ENCODE measurements around the gene HOXA5. TPM values are rescaled to one million over a fixed set of nuclear protein-coding genes. Genes with fewer than 3 reads are reported as not detected.
A peak's percentile ranks its signal among the peaks of the same experiment; 100 is the strongest.

Gene HOXA5
- total and polyA plus RNA-seq, 2 donors (not counting 3 experiments of a cell fraction or from before 2014, with no cell fraction given), result 18.6 to 18.8 TPM

DNA sequence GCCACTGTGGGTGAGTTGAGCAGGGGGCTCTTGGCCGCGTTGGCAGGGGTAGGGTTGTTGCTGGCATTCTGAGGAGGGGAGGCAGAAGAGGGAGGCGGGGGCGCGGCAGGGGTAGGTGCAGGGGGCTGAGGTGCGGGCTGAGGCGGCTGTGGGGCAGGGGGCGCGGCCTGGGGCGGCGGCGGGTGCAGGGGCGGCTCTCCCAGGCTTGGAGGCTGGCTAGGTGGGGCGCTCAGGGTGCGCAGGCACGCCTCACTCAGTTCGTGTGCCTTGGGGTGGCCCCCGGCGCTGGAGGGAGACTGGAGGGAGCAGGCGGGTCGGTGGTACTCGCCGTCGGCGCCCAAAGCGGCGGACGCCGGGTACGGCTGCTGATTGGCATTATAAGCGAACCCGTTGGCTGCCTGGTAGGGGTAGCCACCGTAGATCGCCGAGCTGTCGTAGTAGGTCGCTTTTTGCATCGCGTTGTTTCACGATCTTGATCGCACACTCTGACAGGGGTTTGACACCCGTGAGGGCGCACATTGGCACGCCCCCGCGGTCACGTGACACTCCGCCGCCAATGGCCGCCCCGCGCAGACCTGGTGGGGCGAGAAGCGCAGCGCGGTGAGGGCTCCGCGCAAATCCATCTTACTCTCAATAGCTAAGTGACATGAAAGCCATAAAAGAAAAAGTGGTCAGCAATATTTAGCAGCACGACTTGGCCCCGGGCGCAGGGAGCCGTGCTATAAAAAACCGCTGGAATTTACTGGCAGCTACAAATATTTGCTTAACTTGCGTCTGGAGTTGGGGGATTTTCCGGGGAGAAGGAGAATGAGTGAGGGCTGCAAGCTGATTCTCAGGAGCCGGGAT is 33.1 kb downstream of the HOXA5 start:
- Histone ChIP-seq H3K4me1 (ENCODE audit: control insufficient read depth, extremely low read depth, insufficient read depth, low read length) (peaks cover 82% of the 10 kb centered on the region), H2AFZ (ENCODE audit: low read depth, low read length) (no peak overlapping the region), H3K79me2 (ENCODE audit: control insufficient read depth, insufficient read depth, low read length) (peaks cover 73% of the 10 kb centered on the region), H3K4me3 (replicated peaks in 1 of 3; ENCODE audit: insufficient read depth in 1 of 3, low read depth in 1 of 3, low read length in 3 of 3) (no peak overlapping the region), H3K9ac (replicated peaks; ENCODE audit: extremely low read depth, insufficient read depth, low read length) (peak overlapping the region; percentile 6), H4K20me1 (replicated peaks; ENCODE audit: control insufficient read depth, extremely low read depth, insufficient read depth, low read length) (no peaks in the 10 kb centered on the region), H3K27me3 (ENCODE audit: control insufficient read depth in 2 of 2, insufficient read depth in 2 of 2, low read length in 2 of 2) (no peaks in the 10 kb centered on the region), H3K4me2 (ENCODE audit: insufficient read depth, low read length) (peak overlapping the region; percentile 97), H3K9me1 (replicated peaks; ENCODE audit: control insufficient read depth, extremely low read depth, insufficient read depth, low read length) (no peaks in the 10 kb centered on the region), H3K9me3 (replicated peaks; ENCODE audit: control insufficient read depth, insufficient read depth, low read length) (no peaks in the 10 kb centered on the region), H3K27ac (ENCODE audit: insufficient read depth, low read depth, low read length) (peak overlapping the region; percentile 96), H3K36me3 (ENCODE audit: control insufficient read depth in 2 of 2, extremely low read depth in 1 of 2, insufficient read depth in 2 of 2, low read length in 2 of 2) (peaks cover 0 to 5% of the 10 kb centered on the region in 2 experiments)
- ChIA-PET POLR2A (interaction anchor here (1.4 kb wide), 1 partner anchor 55 kb away, joined by 4 read pairs; the partner anchor contains the start of gene HOXA9), CTCF (interaction anchor here (0.8 to 3.7 kb wide), 8 partner anchors 10 to 428 kb away, joined by 3 to 36 read pairs (median 4); partner anchors contain the start of genes HOXA1 and HOXA4)
- intact Hi-C loops (cut with micrococcal nuclease) (loop anchor here (10.0 kb wide), 1 partner anchor 956 kb away; the partner anchor contains the start of gene NFE2L3), dilution Hi-C loops (cut with MboI; ENCODE audit: extremely low pct_ligation_motif_present, low sequenced_read_pairs) (no loop called here)
- TF ChIP-seq JUN (IDR thresholded peaks at IDR 0.05; ENCODE audit: borderline replicate concordance, insufficient read depth, insufficient read length, low read depth) (no peak), POLR2A (IDR thresholded peaks at IDR 0.05; ENCODE audit: low read depth, low read length) (no peak), POLR2AphosphoS5 (IDR thresholded peaks at IDR 0.05; ENCODE audit: insufficient read depth, low read depth, low read length) (no peak), MYC (IDR thresholded peaks at IDR 0.05; ENCODE audit: low read depth, low read length) (no peak), FOS (IDR thresholded peaks at IDR 0.05; ENCODE audit: borderline replicate concordance, insufficient read depth, low read length) (no peak), MAX (IDR thresholded peaks at IDR 0.05; ENCODE audit: insufficient read depth, insufficient read length) (no peak), CTCF (IDR thresholded peaks at IDR 0.05; ENCODE audit: extremely low read depth in 1 of 2, insufficient read depth in 1 of 2, low read depth in 1 of 2, low read length in 2 of 2) (no peak)
- no TSS peak for BruUV-seq (replicated peaks)
- FAIRE-seq, result no peak
- DNase-seq (ENCODE audit: low read depth, low spot score), result peak; percentile 16
